DOHH2 (cell line): ENCODE data around the gene ENTPD8.

Experiments
- H3F3A ChIP-seq: fragments of 200-600 bp; sonication (generic), shearing (Covaris generic); 2 replicates; pipeline ENCODE4 v1.6.0; 2016; ENCODE audit warnings: antibody characterized with exemption, mild to moderate bottlenecking; ENCODE audit not compliant: control insufficient read depth, insufficient read depth
- H3K27ac ChIP-seq: fragments of 200-600 bp; sonication (generic); 2 replicates; pipeline ENCODE4 v1.5.1; 2014; ENCODE audit warnings: low read depth, mild to moderate bottlenecking, low read length, moderate library complexity
- H3K27me3 ChIP-seq: fragments of 200-600 bp; sonication (generic); 2 replicates; pipeline ENCODE4 v1.6.1; 2014; ENCODE audit warnings: mild to moderate bottlenecking, low read length, mixed read lengths; ENCODE audit not compliant: control insufficient read depth
- H3K36me3 ChIP-seq: fragments of 200-600 bp; sonication (generic); 2 replicates; pipeline ENCODE4 v1.6.1; 2014; ENCODE audit warnings: mild to moderate bottlenecking, low read length, moderate library complexity, mixed read lengths; ENCODE audit not compliant: control insufficient read depth
- H3K4me1 ChIP-seq: fragments of 200-600 bp; sonication (generic); 2 replicates; pipeline ENCODE4 v1.6.1; 2014; ENCODE audit warnings: mild to moderate bottlenecking, low read length, mixed read lengths; ENCODE audit not compliant: control insufficient read depth
- H3K4me2 ChIP-seq: fragments of 200-600 bp; sonication (generic); 2 replicates; pipeline ENCODE4 v1.6.0; 2014; ENCODE audit warnings: mild to moderate bottlenecking, low read length, moderate library complexity
- H3K4me3 ChIP-seq: fragments of 200-600 bp; sonication (generic); 2 replicates; pipeline ENCODE4 v1.5.1; 2014; ENCODE audit warnings: mild to moderate bottlenecking, low read length, mixed read lengths
- H3K79me2 ChIP-seq: fragments of 200-600 bp; sonication (generic); 2 replicates; pipeline ENCODE4 v1.6.1; 2014; ENCODE audit warnings: mild to moderate bottlenecking, low read length, mixed read lengths; ENCODE audit not compliant: control insufficient read depth
- H3K9me2 ChIP-seq: fragments of 200-600 bp; sonication (generic); replicated peaks from 2 replicates; pipeline ENCODE4 v1.6.1; 2014; ENCODE audit warnings: mild to moderate bottlenecking, low read length, mixed read lengths; ENCODE audit not compliant: control insufficient read depth
- H3K9me3 ChIP-seq: fragments of 200-600 bp; sonication (generic); 2 replicates; pipeline ENCODE4 v1.6.1; 2014; ENCODE audit warnings: antibody characterized with exemption, low read length, mixed read lengths; ENCODE audit not compliant: control insufficient read depth, insufficient read depth
- H4K20me1 ChIP-seq: fragments of 200-600 bp; sonication (generic); 2 replicates; pipeline ENCODE4 v1.6.0; 2014; ENCODE audit warnings: low read depth, mild to moderate bottlenecking, antibody characterized with exemption, low read length, moderate library complexity; ENCODE audit not compliant: control insufficient read depth, insufficient read depth
- CTCF ChIP-seq: fragments of 200-600 bp; sonication (generic); IDR thresholded peaks from one replicate; pipeline ENCODE4 v1.5.1; 2014; ENCODE audit warnings: antibody characterized with exemption, mild to moderate bottlenecking, low read depth, low read length; ENCODE audit not compliant: poor library complexity, severe bottlenecking
- EZH2phosphoT487 ChIP-seq: fragments of 200-600 bp; sonication (generic); IDR thresholded peaks from 2 replicates; pipeline ENCODE4 v1.6.1; 2017; ENCODE audit warnings: borderline replicate concordance, mild to moderate bottlenecking, antibody characterized with exemption, low read length, moderate library complexity, mixed read lengths

The ENTPD8 gene

GRCh38 chr9:137406876-137407589, 34.1 kb downstream of the ENTPD8 start:
- Histone ChIP-seq H3K9me2 (no peaks in the 10 kb centered on the region), H3K4me3 (no peak overlapping the region), H4K20me1 (peaks cover 4% of the 10 kb centered on the region; the same call in 1 of the 2 replicates), H3K4me2 (no peak overlapping the region), H3K36me3 (no peaks in the 10 kb centered on the region), H3K27ac (no peak overlapping the region), H3K27me3 (peaks cover 11% of the 10 kb centered on the region), H3K4me1 (peaks cover 29% of the 10 kb centered on the region), H3F3A (no peaks in the 10 kb centered on the region), H3K9me3 (no peaks in the 10 kb centered on the region), H3K79me2 (no peaks in the 10 kb centered on the region)
- TF ChIP-seq CTCF, result peak; percentile 46
- no peak for TF ChIP-seq EZH2phosphoT487

- H3K9me3 ChIP-seq, result no peaks in the 10 kb centered on the region
- H3K4me2 ChIP-seq, result no peak overlapping the region
- H3K79me2 ChIP-seq, result no peaks in the 10 kb centered on the region
- peaks cover 11% of the 10 kb centered on the region for H3K27me3 ChIP-seq
- no peak overlapping the region for H3K27ac ChIP-seq
- H3K9me2 ChIP-seq, result no peaks in the 10 kb centered on the region
- peaks cover 4% of the 10 kb centered on the region; the same call in 1 of the 2 replicates for H4K20me1 ChIP-seq
- H3K4me1 ChIP-seq, result peaks cover 22% of the 10 kb centered on the region
- H3K36me3 ChIP-seq, result no peaks in the 10 kb centered on the region
- no peak overlapping the region for H3K4me3 ChIP-seq
- H3F3A ChIP-seq, result no peaks in the 10 kb centered on the region
- TF ChIP-seq EZH2phosphoT487, result no peak
- no peak for TF ChIP-seq CTCF
Measured at GRCh38 chr9:137406085-137406760, 34.9 kb downstream of the ENTPD8 start.

- peaks cover 11% of the 10 kb centered on the region for H3K27me3 ChIP-seq
- H3K27ac ChIP-seq, result no peak overlapping the region
- H3K36me3 ChIP-seq, result no peaks in the 10 kb centered on the region
- H3K79me2 ChIP-seq, result no peaks in the 10 kb centered on the region
- no peaks in the 10 kb centered on the region for H3K9me2 ChIP-seq
- peaks cover 4% of the 10 kb centered on the region; the same call in 1 of the 2 replicates for H4K20me1 ChIP-seq
- H3K4me1 ChIP-seq, result peaks cover 16% of the 10 kb centered on the region
- H3K9me3 ChIP-seq, result no peaks in the 10 kb centered on the region
- H3K4me3 ChIP-seq, result no peak overlapping the region
- H3F3A ChIP-seq, result no peaks in the 10 kb centered on the region
- TF ChIP-seq CTCF, result no peak
- no peak for TF ChIP-seq EZH2phosphoT487
- no peak overlapping the region for H3K4me2 ChIP-seq
Measured at GRCh38 chr9:137405677-137406081, 35.5 kb downstream of the ENTPD8 start.
